Measurements from ENCODE around the gene KHK.

The KHK gene

DNA sequence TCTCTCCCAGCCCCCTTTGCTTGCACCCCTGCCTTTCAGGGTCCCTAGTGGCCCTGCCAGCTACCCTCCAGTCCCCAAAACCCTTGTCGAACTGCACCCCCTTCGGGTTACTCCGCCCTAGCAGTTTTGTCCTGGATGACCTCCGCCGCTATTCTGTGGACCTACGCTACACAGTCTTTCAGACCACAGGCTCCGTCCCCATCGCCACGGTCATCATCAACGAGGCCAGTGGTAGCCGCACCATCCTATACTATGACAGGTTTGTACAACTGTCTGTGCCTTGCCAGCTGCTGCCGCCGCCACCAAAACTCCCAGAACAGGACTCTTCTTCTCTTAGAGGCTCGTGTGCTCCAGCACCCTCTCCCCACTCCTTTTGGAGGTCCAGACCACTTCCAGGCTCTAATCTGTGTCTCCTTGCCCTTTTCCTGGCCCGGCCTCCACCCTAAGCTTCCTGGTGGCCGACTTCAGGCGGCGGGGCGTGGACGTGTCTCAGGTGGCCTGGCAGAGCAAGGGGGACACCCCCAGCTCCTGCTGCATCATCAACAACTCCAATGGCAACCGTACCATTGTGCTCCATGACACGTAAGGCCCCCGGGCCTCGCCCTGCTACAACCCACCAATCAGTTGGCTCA is 7.9 kb downstream of the KHK start:
- no peak overlapping the region for H3K4me3 ChIP-seq (ENCODE audit: low read depth, low read length)
- TF ChIP-seq, protein P1, sequence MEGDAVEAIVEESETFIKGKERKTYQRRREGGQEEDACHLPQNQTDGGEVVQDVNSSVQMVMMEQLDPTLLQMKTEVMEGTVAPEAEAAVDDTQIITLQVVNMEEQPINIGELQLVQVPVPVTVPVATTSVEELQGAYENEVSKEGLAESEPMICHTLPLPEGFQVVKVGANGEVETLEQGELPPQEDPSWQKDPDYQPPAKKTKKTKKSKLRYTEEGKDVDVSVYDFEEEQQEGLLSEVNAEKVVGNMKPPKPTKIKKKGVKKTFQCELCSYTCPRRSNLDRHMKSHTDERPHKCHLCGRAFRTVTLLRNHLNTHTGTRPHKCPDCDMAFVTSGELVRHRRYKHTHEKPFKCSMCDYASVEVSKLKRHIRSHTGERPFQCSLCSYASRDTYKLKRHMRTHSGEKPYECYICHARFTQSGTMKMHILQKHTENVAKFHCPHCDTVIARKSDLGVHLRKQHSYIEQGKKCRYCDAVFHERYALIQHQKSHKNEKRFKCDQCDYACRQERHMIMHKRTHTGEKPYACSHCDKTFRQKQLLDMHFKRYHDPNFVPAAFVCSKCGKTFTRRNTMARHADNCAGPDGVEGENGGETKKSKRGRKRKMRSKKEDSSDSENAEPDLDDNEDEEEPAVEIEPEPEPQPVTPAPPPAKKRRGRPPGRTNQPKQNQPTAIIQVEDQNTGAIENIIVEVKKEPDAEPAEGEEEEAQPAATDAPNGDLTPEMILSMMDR (IDR thresholded peaks at IDR 0.05; ENCODE audit: borderline replicate concordance, insufficient read depth, low read depth, low read length), result no peak

DNA sequence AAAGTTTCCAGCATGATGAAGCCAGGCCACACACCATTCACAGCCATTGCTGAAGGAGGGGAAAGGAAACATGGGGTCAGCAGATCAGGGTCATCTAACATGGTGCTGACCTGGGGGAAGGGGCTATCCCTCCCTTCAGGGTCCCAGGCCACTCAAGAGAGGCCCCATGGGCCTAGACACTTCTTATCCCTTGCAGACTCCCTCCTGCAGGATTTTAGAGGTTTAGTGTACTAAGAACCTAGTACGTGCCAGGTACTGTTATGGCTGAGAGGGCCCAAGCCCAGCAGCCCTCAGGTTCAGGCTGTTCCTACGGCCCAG is 8.8 kb downstream of the KHK start:
- H3K4me3 ChIP-seq (ENCODE audit: low read depth, low read length), result no peak overlapping the region
- TF ChIP-seq, protein P1 (IDR thresholded peaks at IDR 0.05; ENCODE audit: borderline replicate concordance, insufficient read depth, low read depth, low read length), result no peak

DNA sequence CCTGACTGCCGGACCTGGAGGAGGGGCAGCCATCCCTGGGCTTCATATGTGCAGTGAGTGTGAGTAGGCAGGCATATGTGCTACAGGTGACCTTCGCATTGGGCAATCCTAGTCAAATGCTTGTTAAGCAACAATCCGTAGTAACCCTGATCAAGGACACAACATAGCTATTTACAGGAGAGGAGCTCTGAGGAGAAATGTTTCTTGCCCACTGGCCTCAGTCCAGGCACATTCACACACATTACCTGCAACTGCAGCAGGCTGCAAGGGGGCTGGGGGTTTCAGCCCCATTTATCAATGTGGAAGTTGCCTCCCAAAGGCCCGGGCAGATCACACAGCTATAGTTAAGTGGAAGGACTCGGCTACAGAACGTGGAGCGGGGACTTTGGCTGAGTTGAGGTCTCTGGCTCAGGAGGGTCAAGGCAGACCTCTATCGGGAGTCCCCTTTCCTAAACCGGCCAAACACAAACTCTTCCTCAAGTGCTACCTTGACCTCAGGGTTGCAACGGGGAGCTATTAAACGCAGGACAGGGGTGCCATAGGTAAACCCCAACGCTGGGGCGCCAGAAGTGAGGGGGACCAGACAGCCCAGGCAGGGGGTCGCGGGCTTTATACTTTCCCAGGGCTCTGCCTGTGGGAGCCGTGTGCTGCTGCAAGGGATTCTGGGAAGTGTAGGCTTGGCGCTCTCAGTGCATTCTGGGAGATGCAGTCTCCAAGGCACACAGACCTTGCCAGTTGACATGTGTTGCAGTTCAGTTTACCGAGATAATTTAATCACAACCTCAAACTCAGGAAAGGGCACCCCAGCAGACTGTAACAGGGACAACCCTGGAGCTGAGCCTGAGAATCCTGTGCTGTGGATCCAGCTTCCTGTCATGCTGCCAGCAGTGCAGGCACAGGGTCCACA is 9.4 kb downstream of the KHK start:
- TF ChIP-seq, protein P1 (IDR thresholded peaks at IDR 0.05; ENCODE audit: borderline replicate concordance, insufficient read depth, low read depth, low read length), result no peak
- no peak overlapping the region for H3K4me3 ChIP-seq (ENCODE audit: low read depth, low read length)

DNA sequence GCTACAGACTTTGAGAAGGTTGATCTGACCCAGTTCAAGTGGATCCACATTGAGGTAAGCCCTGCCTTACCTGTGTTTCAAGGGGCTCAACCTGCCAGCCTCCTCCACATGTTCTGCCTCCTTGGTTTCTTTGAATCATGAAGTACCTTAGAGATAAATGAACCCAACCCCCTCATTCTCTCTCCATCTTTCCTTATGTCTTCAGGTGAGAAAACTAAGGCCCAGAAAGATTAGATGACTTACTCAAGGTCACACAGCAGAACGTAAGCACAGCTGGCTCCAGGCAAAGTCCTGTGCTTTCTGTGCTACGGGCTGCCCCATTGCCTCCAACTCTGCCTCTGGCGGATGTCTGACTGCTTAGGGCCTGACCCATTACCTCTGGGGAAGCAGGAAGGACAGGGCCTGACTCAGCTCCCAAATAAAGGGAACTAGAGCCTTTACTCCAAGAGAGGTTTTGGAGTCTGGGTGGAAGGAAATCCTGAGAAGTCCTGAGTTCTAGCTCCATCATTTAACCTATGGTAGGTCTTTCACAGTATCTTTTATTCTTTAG is 10.3 kb downstream of the KHK start:
- no peak overlapping the region for H3K4me3 ChIP-seq (ENCODE audit: low read depth, low read length)
- TF ChIP-seq, protein P1 (IDR thresholded peaks at IDR 0.05; ENCODE audit: borderline replicate concordance, insufficient read depth, low read depth, low read length), result no peak

DNA sequence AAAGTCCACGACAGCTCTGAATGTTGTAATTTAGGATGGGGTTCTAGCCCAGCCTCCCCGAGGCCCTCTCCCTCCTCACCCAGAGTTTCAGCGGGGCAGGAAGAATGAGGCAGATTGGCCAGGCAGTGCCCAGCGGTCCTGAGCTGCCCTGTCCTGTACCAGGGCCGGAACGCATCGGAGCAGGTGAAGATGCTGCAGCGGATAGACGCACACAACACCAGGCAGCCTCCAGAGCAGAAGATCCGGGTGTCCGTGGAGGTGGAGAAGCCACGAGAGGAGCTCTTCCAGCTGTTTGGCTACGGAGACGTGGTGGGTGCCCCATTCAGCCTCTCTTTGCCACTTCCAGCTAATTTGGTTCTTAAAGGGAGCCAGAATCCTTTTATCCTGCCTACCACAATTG is 10.8 kb downstream of the KHK start:
- H3K4me3 ChIP-seq (ENCODE audit: low read depth, low read length), result no peak overlapping the region
- TF ChIP-seq, protein P1 (IDR thresholded peaks at IDR 0.05; ENCODE audit: borderline replicate concordance, insufficient read depth, low read depth, low read length), result no peak

DNA sequence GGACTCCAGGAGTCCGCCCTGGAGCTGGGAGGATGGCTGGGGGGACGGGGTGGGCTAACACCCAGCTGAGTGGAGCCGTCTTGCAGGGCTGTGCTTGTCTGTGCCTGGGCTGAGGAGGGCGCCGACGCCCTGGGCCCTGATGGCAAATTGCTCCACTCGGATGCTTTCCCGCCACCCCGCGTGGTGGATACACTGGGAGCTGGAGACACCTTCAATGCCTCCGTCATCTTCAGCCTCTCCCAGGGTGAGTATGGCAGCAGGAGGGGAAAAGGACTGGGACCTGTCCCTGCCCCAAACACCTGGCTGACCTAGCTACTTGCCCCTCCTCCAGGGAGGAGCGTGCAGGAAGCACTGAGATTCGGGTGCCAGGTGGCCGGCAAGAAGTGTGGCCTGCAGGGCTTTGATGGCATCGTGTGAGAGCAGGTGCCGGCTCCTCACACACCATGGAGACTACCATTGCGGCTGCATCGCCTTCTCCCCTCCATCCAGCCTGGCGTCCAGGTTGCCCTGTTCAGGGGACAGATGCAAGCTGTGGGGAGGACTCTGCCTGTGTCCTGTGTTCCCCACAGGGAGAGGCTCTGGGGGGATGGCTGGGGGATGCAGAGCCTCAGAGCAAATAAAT is 12.9 kb downstream of the KHK start:
- TF ChIP-seq, protein P1 (IDR thresholded peaks at IDR 0.05; ENCODE audit: borderline replicate concordance, insufficient read depth, low read depth, low read length), result no peak
- H3K4me3 ChIP-seq (ENCODE audit: low read depth, low read length), result no peak overlapping the region
